ENCODE data around the gene PPP1R3D.

GRCh38 chr20:59949911-59950310 is 9.8 kb upstream of the PPP1R3D start:
- TF ChIP-seq CTCF (IDR thresholded peaks at IDR 0.05; ENCODE audit: control extremely low read depth in 1 of 3, insufficient read depth in 1 of 3, low read depth in 1 of 3, low read length in 3 of 3) (no peak), CHD1 (IDR thresholded peaks at IDR 0.05; ENCODE audit: low read depth, low read length) (no peak), CBX5 (IDR thresholded peaks at IDR 0.05; ENCODE audit: low read depth, low read length) (no peak), EZH2 (IDR thresholded peaks at IDR 0.05; ENCODE audit: low read depth, low read length, severe bottlenecking) (no peak)

Measured in H1 (cell line).